ENCODE results near the gene KATNBL1.

GRCh38 chr15:34119291-34119690, 90.6 kb downstream of the KATNBL1 start:
- TF ChIP-seq CTCF (IDR thresholded peaks at IDR 0.05) (no peak), POLR2A (IDR thresholded peaks at IDR 0.05) (no peak)
